GM19239 (cell line): ENCODE results near the gene DSN1.

Source experiments
- DNase-seq: peaks from one replicate; pipeline ENCODE4 v3.0.0; 2011; ENCODE audit warnings: low spot score; ENCODE audit not compliant: insufficient read length
- FAIRE-seq: peaks from 2 replicates; lab custom pipeline; 2011; peaks lifted over from hg19 to GRCh38; lab: Jason Lieb, UNC

The DSN1 gene

GRCh38 chr20:36709126-36709525, 64.4 kb downstream of the DSN1 start:
- FAIRE-seq (no peak), DNase-seq (no peak)

DNA sequence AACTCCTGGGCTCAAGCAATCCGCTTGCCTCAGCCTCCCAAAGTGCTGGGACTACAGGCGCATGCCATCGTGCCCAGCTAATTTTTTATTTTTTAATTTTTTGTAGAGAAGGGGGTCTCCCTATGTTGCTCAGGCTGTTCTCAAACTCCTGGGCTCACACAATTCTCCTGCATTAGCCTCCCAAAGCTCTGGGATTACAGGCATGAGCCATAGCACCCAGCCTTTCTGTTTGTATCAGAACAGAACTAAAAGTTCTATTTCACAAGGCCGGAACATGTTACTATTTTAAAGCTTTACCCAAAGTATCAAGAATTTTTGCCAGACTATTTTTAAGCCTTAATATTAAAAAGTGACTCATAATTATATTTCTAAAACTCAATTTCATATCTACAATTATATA, 70.0 kb downstream of the DSN1 start:
- no peak for FAIRE-seq
- DNase-seq, result no peak
